Mesothelial cell of epicardium (in vitro differentiated cells): ENCODE results near the gene STK33. TPM values are rescaled to one million over a fixed set of nuclear protein-coding genes. Genes with fewer than 3 reads are reported as not detected.

Experiments used
- DNase-seq, 2 experiments: peaks; one replicate each; pipeline ENCODE4 v3.0.0; 2021; ENCODE audit warnings: low spot score in 2 of 2; ENCODE audit not compliant: unreplicated experiment in 2 of 2
- H3K27ac Mint-ChIP-seq: 2 replicates; pipeline ENCODE4 v1.8.0; 2021; ENCODE audit warnings: mixed read lengths
- H3K27me3 Mint-ChIP-seq: 2 replicates; pipeline ENCODE4 v1.8.0; 2021; ENCODE audit warnings: low read depth, mixed read lengths
- H3K36me3 Mint-ChIP-seq: 2 replicates; pipeline ENCODE4 v1.8.0; 2021; ENCODE audit warnings: mixed read lengths
- H3K4me1 Mint-ChIP-seq: 2 replicates; pipeline ENCODE4 v1.8.0; 2021; ENCODE audit warnings: mixed read lengths
- H3K4me3 Mint-ChIP-seq: 2 replicates; pipeline ENCODE4 v1.8.0; 2021; ENCODE audit warnings: mild to moderate bottlenecking, moderate library complexity, mixed read lengths
- H3K9me3 Mint-ChIP-seq: 2 replicates; pipeline ENCODE4 v1.8.0; 2021; ENCODE audit warnings: mixed read lengths
- CTCF ChIP-seq: fragments of 200-600 bp; sonication (generic); IDR thresholded peaks from one replicate; pipeline ENCODE4 v1.5.0; 2021; ENCODE audit warnings: antibody characterized with exemption; ENCODE audit not compliant: unreplicated experiment
- total RNA-seq: library from RNA; stranded (reverse); gene quantifications from 3 replicates; pipeline ENCODE4 v1.2.1, GENCODE V29; 2021

STK33 gene
- 9.8 to 12.2 TPM (median 11.6 TPM) in 3 replicates for total RNA-seq

- Mint-ChIP-seq H3K4me3 (peak within 1 kb of the TSS; percentile 77), H3K4me1 (peaks cover 13% of the 10 kb centered on the region), H3K9me3 (no peaks in the 10 kb centered on the region), H3K36me3 (no peaks in the 10 kb centered on the region), H3K27ac (no peak within 1 kb of the TSS), H3K27me3 (peaks cover 40% of the 10 kb centered on the region)
- peak in 1 of 2 experiments; percentile 49 for DNase-seq
- no peak for TF ChIP-seq CTCF
Observed at GRCh38 chr11:8593935-8594909, at the start of gene STK33. TSS of gene STK33 (minus strand) at chr11:8594228. CDS start at chr11:8474905, 119,323 bp downstream.

GRCh38 chr11:8642196-8642841, 48.3 kb upstream of the STK33 start:
- peaks cover 5% of the 10 kb centered on the region for H3K4me1 Mint-ChIP-seq
- H3K4me3 Mint-ChIP-seq, result no peak overlapping the region
- no peaks in the 10 kb centered on the region for H3K27me3 Mint-ChIP-seq
- TF ChIP-seq CTCF, result no peak
- DNase-seq, result no peak
- no peak overlapping the region for H3K27ac Mint-ChIP-seq
- no peaks in the 10 kb centered on the region for H3K9me3 Mint-ChIP-seq
- H3K36me3 Mint-ChIP-seq, result peaks cover 9% of the 10 kb centered on the region

DNA sequence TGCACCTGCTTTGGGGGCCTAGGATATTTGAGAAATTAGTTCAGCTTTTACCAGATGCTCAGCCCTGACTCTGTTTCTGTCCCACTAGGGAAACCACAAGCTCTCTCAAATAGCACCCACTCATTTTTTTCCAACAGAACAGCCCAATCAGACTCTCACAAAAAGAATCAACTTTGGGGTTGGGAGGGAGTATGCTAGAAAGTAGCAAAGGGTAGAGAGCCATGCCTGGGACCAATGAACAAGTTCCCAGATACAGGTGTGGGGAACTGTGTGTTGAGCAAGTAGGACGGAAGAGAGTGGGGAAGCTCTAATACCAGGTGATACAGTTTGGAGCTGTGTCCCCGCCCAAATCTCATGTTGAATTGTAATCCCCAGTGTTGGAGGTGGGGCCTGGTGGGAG, 47.3 kb upstream of the STK33 start:
- Mint-ChIP-seq H3K4me3 (no peak overlapping the region), H3K36me3 (peaks cover 16% of the 10 kb centered on the region), H3K4me1 (peaks cover 5% of the 10 kb centered on the region), H3K27ac (no peak overlapping the region), H3K9me3 (peaks cover 7% of the 10 kb centered on the region), H3K27me3 (no peaks in the 10 kb centered on the region)
- DNase-seq, result no peak
- TF ChIP-seq CTCF, result no peak

GRCh38 chr11:8640267-8640906, 46.4 kb upstream of the STK33 start:
- Mint-ChIP-seq H3K4me3 (no peak overlapping the region), H3K27me3 (no peaks in the 10 kb centered on the region), H3K4me1 (peaks cover 5% of the 10 kb centered on the region), H3K36me3 (peaks cover 22% of the 10 kb centered on the region), H3K9me3 (peaks cover 13% of the 10 kb centered on the region), H3K27ac (no peak overlapping the region)
- no peak for TF ChIP-seq CTCF
- DNase-seq, result no peak

DNA sequence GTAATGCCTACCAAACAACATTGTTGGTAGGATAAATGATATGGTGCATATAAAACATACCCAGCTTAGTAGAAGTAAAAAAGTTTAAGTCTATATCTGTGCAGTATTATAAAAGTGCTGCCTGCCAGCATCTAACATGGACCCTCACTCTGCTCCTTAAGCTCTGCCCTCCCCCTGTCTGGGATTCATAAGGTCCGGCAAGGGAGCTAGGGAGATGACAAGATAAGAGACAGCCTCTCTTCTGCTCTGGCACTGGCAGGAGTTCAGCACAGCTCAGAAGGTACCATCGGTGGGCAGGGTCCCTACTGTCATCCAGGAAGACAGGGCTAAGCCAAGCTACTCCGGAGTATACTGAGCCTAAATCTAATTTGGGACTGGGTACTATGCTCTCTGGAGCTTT, 45.6 kb upstream of the STK33 start:
- peaks cover 22% of the 10 kb centered on the region for H3K36me3 Mint-ChIP-seq
- no peak for DNase-seq
- peaks cover 5% of the 10 kb centered on the region for H3K4me1 Mint-ChIP-seq
- H3K27me3 Mint-ChIP-seq, result no peaks in the 10 kb centered on the region
- no peak for TF ChIP-seq CTCF
- no peak overlapping the region for H3K4me3 Mint-ChIP-seq
- no peak overlapping the region for H3K27ac Mint-ChIP-seq
- H3K9me3 Mint-ChIP-seq, result peaks cover 13% of the 10 kb centered on the region
